HCT116 (cell line): ENCODE measurements around the gene LIN54. TPM values are rescaled to one million over a fixed set of nuclear protein-coding genes. Genes with fewer than 3 reads are reported as not detected.

Source experiments
- ATAC-seq: fragments of 200-7000 bp; cut with Tn5 transposase; 2 replicates; pipeline ENCODE4 v1.9.1; 2020; ENCODE audit warnings: mild to moderate bottlenecking, moderate library complexity
- BruUV-seq: library from RNA; stranded (reverse); fragments of 400-500 nt; replicated peaks from 2 replicates; lab custom pipeline; 2021; lab: Mats Ljungman, UMichigan
- CTCF ChIA-PET: fragments of 300-600 bp; sonication (Branson Sonifier 250); formaldehyde crosslinking; loops from one replicate; lab custom pipeline; 2021; ENCODE audit warnings: antibody characterized with exemption; lab: Charles Lee
- POLR2A ChIA-PET: fragments of 300-600, 350-600 bp; sonication (Branson Sonifier 250); formaldehyde crosslinking; loops from one replicate; lab custom pipeline; 2021; ENCODE audit warnings: antibody characterized with exemption; lab: Charles Lee
- RAD21 ChIA-PET, 2 experiments: fragments of 300-600 bp; sonication (Branson Sonifier 250); formaldehyde crosslinking; loops; one replicate each; lab custom pipeline; 2023; ENCODE audit warnings: low total read pairs in 2 of 2; ENCODE audit not compliant: uncharacterized antibody in 2 of 2, unreplicated experiment in 2 of 2, low non-redundant PET in 1 of 2; lab: Charles Lee
- DNase-seq: peaks from one replicate; pipeline ENCODE4 v3.0.0-alpha.2; 2010; ENCODE audit warnings: low read depth, low spot score
- H2AFZ ChIP-seq: fragments of 200-600 bp; shearing (Covaris generic), sonication (generic); 2 replicates; pipeline ENCODE4 v1.6.1; 2017; ENCODE audit warnings: low read depth, mixed run types, mixed read lengths, antibody characterized with exemption, low read length; ENCODE audit not compliant: poor library complexity, severe bottlenecking
- H3K27ac ChIP-seq: 2 replicates; pipeline ENCODE4 v1.5.1; 2012; ENCODE audit warnings: low read depth, low read length
- H3K27me3 ChIP-seq: fragments of 200-600 bp; sonication (generic); 2 replicates; pipeline ENCODE4 v1.6.1; 2016; ENCODE audit warnings: mixed run types, low read length, mixed read lengths; ENCODE audit not compliant: insufficient read depth
- H3K36me3 ChIP-seq, 2 experiments: fragments of 200-500 bp in 1 of 2; fragments of 200-600 bp in 1 of 2; sonication (Bioruptor generic) in 1 of 2; sonication (generic) in 1 of 2; 2 replicates each; pipeline versions ENCODE4 v1.5.1 to v1.6.1; 2014 to 2016; ENCODE audit warnings: low read length in 2 of 2, inconsistent platforms in 1 of 2, mixed read lengths in 1 of 2, mixed run types in 1 of 2; ENCODE audit not compliant: insufficient read depth in 2 of 2, control insufficient read depth in 1 of 2
- H3K4me1 ChIP-seq, 2 experiments: fragments of 200-600 bp in 1 of 2; sonication (generic) in 1 of 2; 2 replicates each; pipeline versions ENCODE4 v1.5.1 to v1.6.1; 2012 to 2017; ENCODE audit warnings: low read length in 2 of 2, inconsistent platforms in 1 of 2, mild to moderate bottlenecking in 1 of 2, mixed read lengths in 1 of 2, mixed run types in 1 of 2, moderate library complexity in 1 of 2; ENCODE audit not compliant: insufficient read depth in 2 of 2, control insufficient read depth in 1 of 2
- H3K4me2 ChIP-seq: fragments of 200-600 bp; sonication (generic); 2 replicates; pipeline ENCODE4 v1.6.1; 2017; ENCODE audit warnings: mixed run types, low read length, mixed read lengths
- H3K4me3 ChIP-seq, 2 experiments: fragments of 200-600 bp in 1 of 2; sonication (generic) in 1 of 2; replicated peaks in 1 of 2; 2 replicates each; pipeline ENCODE4 v1.5.1; 2011 to 2016; ENCODE audit warnings: low read length in 2 of 2, control low read depth in 1 of 2, low read depth in 1 of 2, mild to moderate bottlenecking in 1 of 2, mixed read lengths in 1 of 2, mixed run types in 1 of 2
- H3K79me2 ChIP-seq: fragments of 200-600 bp; sonication (generic); 2 replicates; pipeline ENCODE4 v1.6.1; 2017; ENCODE audit warnings: mild to moderate bottlenecking, mixed run types, low read length, moderate library complexity, mixed read lengths; ENCODE audit not compliant: insufficient read depth
- H3K9ac ChIP-seq: fragments of 200-600 bp; sonication (generic); 2 replicates; pipeline ENCODE4 v1.6.1; 2016; ENCODE audit warnings: low read length, mixed read lengths
- H3K9me2 ChIP-seq: fragments of 200-600 bp; sonication (generic), shearing (Covaris generic); 2 replicates; pipeline ENCODE4 v1.6.1; 2017; ENCODE audit warnings: mixed run types, mild to moderate bottlenecking, moderate library complexity; ENCODE audit not compliant: insufficient read depth
- H3K9me3 ChIP-seq, 2 experiments: fragments of 200-500 bp in 1 of 2; fragments of 200-600 bp in 1 of 2; sonication (Bioruptor generic) in 1 of 2; sonication (generic) in 1 of 2; 2 replicates each; pipeline ENCODE4 v1.6.1; 2014 to 2017; ENCODE audit warnings: low read length in 2 of 2, mixed read lengths in 2 of 2, inconsistent platforms in 1 of 2, low read depth in 1 of 2, mild to moderate bottlenecking in 1 of 2, mixed run types in 1 of 2, moderate library complexity in 1 of 2; ENCODE audit not compliant: control insufficient read depth in 1 of 2, insufficient read depth in 1 of 2
- H4K20me1 ChIP-seq: fragments of 200-600 bp; sonication (generic), shearing (Covaris generic); 2 replicates; pipeline ENCODE4 v1.6.1; 2017; ENCODE audit warnings: mixed run types, mild to moderate bottlenecking, moderate library complexity; ENCODE audit not compliant: insufficient read depth
- CBX3 ChIP-seq: IDR thresholded peaks from 2 replicates; pipeline ENCODE4 v1.6.1; 2012; ENCODE audit warnings: low read depth
- CEBPB ChIP-seq: IDR thresholded peaks from 2 replicates; pipeline ENCODE4 v1.6.1; 2012; ENCODE audit warnings: low read depth
- CTCF ChIP-seq, 3 experiments: fragments of 200-600 bp in 1 of 3; sonication (generic) in 1 of 3; IDR thresholded peaks in 2 of 3; conservative IDR thresholded peaks in 1 of 3; 2 replicates each; pipeline ENCODE4 v1.5.1; 2012 to 2017; ENCODE audit warnings: low read depth in 2 of 3, low read length in 2 of 3, antibody characterized with exemption in 1 of 3, borderline replicate concordance in 1 of 3, control low read depth in 1 of 3, mild to moderate bottlenecking in 1 of 3, mixed read lengths in 1 of 3, mixed run types in 1 of 3, moderate library complexity in 1 of 3; ENCODE audit not compliant: insufficient read depth in 1 of 3
- EGR1 ChIP-seq: IDR thresholded peaks from 2 replicates; pipeline ENCODE4 v1.6.1; 2012; ENCODE audit warnings: low read depth
- ELF1 ChIP-seq: IDR thresholded peaks from 2 replicates; pipeline ENCODE4 v1.6.1; 2012; ENCODE audit warnings: low read depth, borderline replicate concordance
- EZH2 ChIP-seq: fragments of 200-600 bp; sonication (generic); IDR thresholded peaks from 2 replicates; pipeline ENCODE4 v1.6.1; 2017; ENCODE audit warnings: antibody characterized with exemption, mixed run types
- EZH2phosphoT487 ChIP-seq: fragments of 200-600 bp; IDR thresholded peaks from 2 replicates; pipeline ENCODE4 v1.6.1; 2018; ENCODE audit warnings: antibody characterized with exemption, borderline replicate concordance
- FOSL1 ChIP-seq: IDR thresholded peaks from 2 replicates; pipeline ENCODE4 v1.6.1; 2012; ENCODE audit warnings: low read depth
- MAX ChIP-seq: IDR thresholded peaks from 2 replicates; pipeline ENCODE4 v1.6.1; 2012
- POLR2A ChIP-seq: IDR thresholded peaks from 2 replicates; pipeline ENCODE4 v1.7.0; 2011; ENCODE audit warnings: borderline replicate concordance; ENCODE audit not compliant: insufficient read depth, insufficient read length; ENCODE audit errors: extremely low read depth
- POLR2AphosphoS5 ChIP-seq: IDR thresholded peaks from 2 replicates; pipeline ENCODE4 v1.6.1; 2011; ENCODE audit warnings: mild to moderate bottlenecking, low read depth, low read length, moderate library complexity
- RAD21 ChIP-seq: IDR thresholded peaks from 2 replicates; pipeline ENCODE4 v1.6.1; 2012; ENCODE audit warnings: low read depth, mild to moderate bottlenecking
- SIN3A ChIP-seq: IDR thresholded peaks from 2 replicates; pipeline ENCODE4 v1.6.1; 2012; ENCODE audit warnings: low read depth
- SP1 ChIP-seq: IDR thresholded peaks from 2 replicates; pipeline ENCODE4 v1.6.1; 2012; ENCODE audit warnings: low read depth
- SRF ChIP-seq: IDR thresholded peaks from 2 replicates; pipeline ENCODE4 v1.6.1; 2012; ENCODE audit warnings: low read depth
- YY1 ChIP-seq: IDR thresholded peaks from 2 replicates; pipeline ENCODE4 v1.6.1; 2011; ENCODE audit warnings: low read length, low read depth, moderate library complexity, mild to moderate bottlenecking; ENCODE audit not compliant: insufficient replicate concordance; ENCODE audit errors: extremely low read depth
- ZFX ChIP-seq: fragments of 450-650 bp; IDR thresholded peaks from 2 replicates; pipeline ENCODE4 v1.6.1; 2017
- ZNF274 ChIP-seq: fragments of 200-500 bp; sonication (Bioruptor generic); IDR thresholded peaks from 2 replicates; pipeline ENCODE4 v1.6.1; 2014; ENCODE audit warnings: mild to moderate bottlenecking, low read depth, low read length, inconsistent platforms
- intact Hi-C: fragments of 100-400 bp; cut with micrococcal nuclease; formaldehyde crosslinking; loops from 2 replicates; pipeline ENCODE4 v1.10.0; 2022
- total RNA-seq: library from RNA; stranded (reverse); gene quantifications from one replicate; pipeline ENCODE4 v1.2.1, GENCODE V29; 2021; ENCODE audit not compliant: unreplicated experiment
- TF ChIP-seq, protein P1 (sequence below): IDR thresholded peaks from 2 replicates; pipeline ENCODE4 v1.6.1; 2012; ENCODE audit warnings: low read depth
- TF ChIP-seq, protein P2 (sequence below): IDR thresholded peaks from 2 replicates; pipeline ENCODE4 v1.6.1; 2011; ENCODE audit warnings: mild to moderate bottlenecking, low read length, moderate library complexity; ENCODE audit not compliant: insufficient replicate concordance; ENCODE audit errors: extremely low read depth

LIN54 gene
- total RNA-seq, 1 experiment from 2014 or later: 15.6 TPM

DNA sequence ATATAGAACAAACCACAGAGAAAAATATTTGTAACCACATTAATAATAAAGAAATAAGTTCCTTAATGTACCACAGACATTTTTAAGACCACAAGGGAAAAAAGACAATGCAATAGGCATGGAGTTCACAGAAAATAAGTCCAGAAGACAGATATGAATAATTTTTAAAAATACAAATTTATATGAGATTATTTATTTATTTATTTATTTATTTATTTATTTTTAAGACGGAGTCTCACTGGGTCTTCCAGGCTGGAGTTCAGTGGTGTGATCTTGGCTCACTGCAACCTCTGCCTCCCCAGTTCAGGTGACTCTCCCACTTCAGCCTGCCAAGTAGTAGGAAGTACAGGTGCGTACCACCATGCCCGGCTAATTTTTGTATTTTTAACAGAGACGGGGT is 56.4 kb downstream of the LIN54 start (continued):
- TF ChIP-seq, protein P1, sequence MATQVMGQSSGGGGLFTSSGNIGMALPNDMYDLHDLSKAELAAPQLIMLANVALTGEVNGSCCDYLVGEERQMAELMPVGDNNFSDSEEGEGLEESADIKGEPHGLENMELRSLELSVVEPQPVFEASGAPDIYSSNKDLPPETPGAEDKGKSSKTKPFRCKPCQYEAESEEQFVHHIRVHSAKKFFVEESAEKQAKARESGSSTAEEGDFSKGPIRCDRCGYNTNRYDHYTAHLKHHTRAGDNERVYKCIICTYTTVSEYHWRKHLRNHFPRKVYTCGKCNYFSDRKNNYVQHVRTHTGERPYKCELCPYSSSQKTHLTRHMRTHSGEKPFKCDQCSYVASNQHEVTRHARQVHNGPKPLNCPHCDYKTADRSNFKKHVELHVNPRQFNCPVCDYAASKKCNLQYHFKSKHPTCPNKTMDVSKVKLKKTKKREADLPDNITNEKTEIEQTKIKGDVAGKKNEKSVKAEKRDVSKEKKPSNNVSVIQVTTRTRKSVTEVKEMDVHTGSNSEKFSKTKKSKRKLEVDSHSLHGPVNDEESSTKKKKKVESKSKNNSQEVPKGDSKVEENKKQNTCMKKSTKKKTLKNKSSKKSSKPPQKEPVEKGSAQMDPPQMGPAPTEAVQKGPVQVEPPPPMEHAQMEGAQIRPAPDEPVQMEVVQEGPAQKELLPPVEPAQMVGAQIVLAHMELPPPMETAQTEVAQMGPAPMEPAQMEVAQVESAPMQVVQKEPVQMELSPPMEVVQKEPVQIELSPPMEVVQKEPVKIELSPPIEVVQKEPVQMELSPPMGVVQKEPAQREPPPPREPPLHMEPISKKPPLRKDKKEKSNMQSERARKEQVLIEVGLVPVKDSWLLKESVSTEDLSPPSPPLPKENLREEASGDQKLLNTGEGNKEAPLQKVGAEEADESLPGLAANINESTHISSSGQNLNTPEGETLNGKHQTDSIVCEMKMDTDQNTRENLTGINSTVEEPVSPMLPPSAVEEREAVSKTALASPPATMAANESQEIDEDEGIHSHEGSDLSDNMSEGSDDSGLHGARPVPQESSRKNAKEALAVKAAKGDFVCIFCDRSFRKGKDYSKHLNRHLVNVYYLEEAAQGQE: no peak
- TF ChIP-seq SIN3A (no peak), MAX (no peak)

DNA sequence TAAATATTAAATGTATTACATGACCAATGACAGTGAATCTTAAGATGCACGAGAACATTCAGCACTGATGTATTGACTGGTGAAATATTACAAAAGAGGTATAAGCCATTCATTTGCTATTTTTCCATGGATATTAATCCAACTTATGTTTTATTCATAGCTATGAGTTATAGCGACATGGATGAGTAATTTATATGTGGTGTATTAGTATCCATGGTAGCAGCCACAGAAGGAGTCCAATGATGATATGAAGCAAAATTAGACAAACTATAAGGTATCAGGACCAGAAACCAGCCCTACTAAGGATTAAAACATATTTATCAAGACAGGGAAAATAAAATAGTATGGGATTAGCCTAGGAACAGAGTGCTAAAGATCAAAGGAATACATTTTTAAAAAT is 59.4 kb downstream of the LIN54 start:
- H3K4me2 ChIP-seq: no peak overlapping the region
- no peaks in the 10 kb centered on the region; the same call in 1 of the 2 replicates for H3K79me2 ChIP-seq
- RAD21 ChIA-PET: no interaction called here
- no peak overlapping the region for H3K27ac ChIP-seq
- H3K36me3 ChIP-seq: no peaks in the 10 kb centered on the region
- no peaks in the 10 kb centered on the region for H3K4me1 ChIP-seq
- no peaks in the 10 kb centered on the region for H3K27me3 ChIP-seq
- BruUV-seq: no TSS peak
- no peak for ATAC-seq
- H4K20me1 ChIP-seq: no peaks in the 10 kb centered on the region; the same call in 1 of the 2 replicates
- no peaks in the 10 kb centered on the region; the same call in 1 of the 2 replicates for H3K9me2 ChIP-seq
- no peak overlapping the region for H3K4me3 ChIP-seq
- CTCF ChIA-PET: no interaction called here
- no peak overlapping the region for H2AFZ ChIP-seq
- intact Hi-C loops: no loop called here
- no peak for DNase-seq
- no peak overlapping the region for H3K9ac ChIP-seq
- POLR2A ChIA-PET: no interaction called here
- no peaks in the 10 kb centered on the region for H3K9me3 ChIP-seq
- no peak for TF ChIP-seq ELF1
- no peak for TF ChIP-seq CBX3
- no peak for TF ChIP-seq EZH2phosphoT487
- TF ChIP-seq MAX: no peak
- TF ChIP-seq, protein P2, sequence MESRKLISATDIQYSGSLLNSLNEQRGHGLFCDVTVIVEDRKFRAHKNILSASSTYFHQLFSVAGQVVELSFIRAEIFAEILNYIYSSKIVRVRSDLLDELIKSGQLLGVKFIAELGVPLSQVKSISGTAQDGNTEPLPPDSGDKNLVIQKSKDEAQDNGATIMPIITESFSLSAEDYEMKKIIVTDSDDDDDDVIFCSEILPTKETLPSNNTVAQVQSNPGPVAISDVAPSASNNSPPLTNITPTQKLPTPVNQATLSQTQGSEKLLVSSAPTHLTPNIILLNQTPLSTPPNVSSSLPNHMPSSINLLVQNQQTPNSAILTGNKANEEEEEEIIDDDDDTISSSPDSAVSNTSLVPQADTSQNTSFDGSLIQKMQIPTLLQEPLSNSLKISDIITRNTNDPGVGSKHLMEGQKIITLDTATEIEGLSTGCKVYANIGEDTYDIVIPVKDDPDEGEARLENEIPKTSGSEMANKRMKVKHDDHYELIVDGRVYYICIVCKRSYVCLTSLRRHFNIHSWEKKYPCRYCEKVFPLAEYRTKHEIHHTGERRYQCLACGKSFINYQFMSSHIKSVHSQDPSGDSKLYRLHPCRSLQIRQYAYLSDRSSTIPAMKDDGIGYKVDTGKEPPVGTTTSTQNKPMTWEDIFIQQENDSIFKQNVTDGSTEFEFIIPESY: no peak
- no peak for TF ChIP-seq SRF
- no peak for TF ChIP-seq SIN3A
- no peak for TF ChIP-seq POLR2A
- no peak for TF ChIP-seq ZNF274
- no peak for TF ChIP-seq ZFX
- TF ChIP-seq YY1: no peak
- TF ChIP-seq EZH2: no peak
- TF ChIP-seq RAD21: no peak
- TF ChIP-seq FOSL1: no peak
- no peak for TF ChIP-seq POLR2AphosphoS5
- no peak for TF ChIP-seq CEBPB
- no peak for TF ChIP-seq EGR1
- no peak for TF ChIP-seq CTCF (IDR thresholded peaks at IDR 0.05 in 2 of 3, conservative IDR thresholded peaks at IDR 0.05 in 1 of 3; ENCODE audit: borderline replicate concordance in 1 of 3, insufficient read depth in 1 of 3, low read depth in 2 of 3, low read length in 2 of 3)
- no peak for TF ChIP-seq SP1
